Neural cell (in vitro differentiated cells): Measurements from ENCODE around the gene TLE4.

ENCODE experiments used
- CTCF ChIP-seq: fragments of 450-650 bp; IDR thresholded peaks from 2 replicates; pipeline ENCODE4 v1.5.1; 2014; ENCODE audit warnings: antibody characterized with exemption, mild to moderate bottlenecking, moderate library complexity; ENCODE audit not compliant: poor library complexity, severe bottlenecking
- EP300 ChIP-seq: fragments of 450-650 bp; conservative IDR thresholded peaks from 2 replicates; pipeline ENCODE4 v1.6.1; 2014; ENCODE audit warnings: antibody characterized with exemption, mild to moderate bottlenecking, moderate library complexity; ENCODE audit not compliant: poor library complexity, severe bottlenecking
- EZH2 ChIP-seq: fragments of 200-600, 300-800 bp; shearing (Covaris generic), sonication (generic); IDR thresholded peaks from 2 replicates; pipeline ENCODE4 v1.6.1; 2014; ENCODE audit warnings: antibody characterized with exemption, low read length, borderline replicate concordance, mild to moderate bottlenecking; ENCODE audit not compliant: insufficient read depth, poor library complexity, severe bottlenecking
- POLR2AphosphoS5 ChIP-seq: IDR thresholded peaks from 2 replicates; pipeline ENCODE4 v1.6.1; 2012
- TAF1 ChIP-seq: IDR thresholded peaks from 2 replicates; pipeline ENCODE4 v1.6.1; 2012; ENCODE audit warnings: low read depth

- no peak for TF ChIP-seq CTCF
- TF ChIP-seq TAF1, result no peak
- TF ChIP-seq EZH2, result no peak
- TF ChIP-seq POLR2AphosphoS5, result no peak
- TF ChIP-seq EP300, result no peak
Observed at GRCh38 chr9:79684059-79684458, 112.3 kb downstream of the TLE4 start.
